PC-3 (cell line): ENCODE measurements around the gene NRSN2. TPM values are rescaled to one million over a fixed set of nuclear protein-coding genes. Genes with fewer than 3 reads are reported as not detected.

ENCODE experiments used
- ATAC-seq: fragments of 200-7000 bp; cut with Tn5 transposase; 2 replicates; pipeline ENCODE4 v1.9.1; 2020; ENCODE audit warnings: mild to moderate bottlenecking, moderate library complexity
- BruUV-seq: library from RNA; stranded (reverse); fragments of 400-500 nt; replicated peaks from 2 replicates; lab custom pipeline; 2021; lab: Mats Ljungman, UMichigan
- CTCF ChIA-PET: fragments of 300-600 bp; sonication (Branson Sonifier 250); formaldehyde crosslinking; loops from one replicate; lab custom pipeline; 2022; ENCODE audit warnings: antibody characterized with exemption; lab: Charles Lee
- POLR2A ChIA-PET: fragments of 300-600 bp; sonication (Branson Sonifier 250); formaldehyde crosslinking; loops from one replicate; lab custom pipeline; 2022; ENCODE audit warnings: antibody characterized with exemption; ENCODE audit not compliant: unreplicated experiment; lab: Charles Lee
- DNase-seq: peaks from one replicate; pipeline ENCODE4 v3.0.0-alpha.2; 2015
- H2AFZ ChIP-seq: fragments of 300-600 bp; sonication (generic); 2 replicates; pipeline ENCODE4 v1.6.0; 2016; ENCODE audit warnings: antibody characterized with exemption, low read length
- H3F3A ChIP-seq: fragments of 300-600 bp; sonication (generic); one replicate; pipeline ENCODE4 v1.6.0; 2017; ENCODE audit warnings: antibody characterized with exemption, low read length, control low read depth, mild to moderate bottlenecking; ENCODE audit not compliant: unreplicated experiment
- H3K27ac ChIP-seq: fragments of 300-600 bp; sonication (generic); 2 replicates; pipeline ENCODE4 v1.5.1; 2016; ENCODE audit warnings: mild to moderate bottlenecking, low read length
- H3K27me3 ChIP-seq: fragments of 300-600 bp; sonication (generic); 2 replicates; pipeline ENCODE4 v1.6.1; 2016; ENCODE audit warnings: low read length, mixed read lengths
- H3K36me3 ChIP-seq: fragments of 300-600 bp; sonication (generic); 2 replicates; pipeline ENCODE4 v1.6.1; 2016; ENCODE audit warnings: low read depth, mixed run types, low read length, mixed read lengths
- H3K4me1 ChIP-seq: fragments of 300-600 bp; sonication (generic); 2 replicates; pipeline ENCODE4 v1.5.1; 2016; ENCODE audit warnings: low read length; ENCODE audit not compliant: insufficient read depth
- H3K4me2 ChIP-seq: fragments of 300-600 bp; sonication (generic); 2 replicates; pipeline ENCODE4 v1.6.0; 2016; ENCODE audit warnings: low read length
- H3K4me3 ChIP-seq: fragments of 300-600 bp; sonication (generic); 2 replicates; pipeline ENCODE4 v1.5.1; 2016; ENCODE audit warnings: mild to moderate bottlenecking, low read length, mixed read lengths
- H3K79me2 ChIP-seq: fragments of 300-600 bp; sonication (generic); 2 replicates; pipeline ENCODE4 v1.6.1; 2017; ENCODE audit warnings: low read length, mixed read lengths
- H3K9ac ChIP-seq: fragments of 300-600 bp; sonication (generic); 2 replicates; pipeline ENCODE4 v1.6.0; 2016; ENCODE audit warnings: mild to moderate bottlenecking, low read length
- H3K9me2 ChIP-seq: fragments of 300-600 bp; sonication (generic); replicated peaks from 2 replicates; pipeline ENCODE4 v1.6.1; 2016; ENCODE audit warnings: mixed run types, low read length, mixed read lengths
- H3K9me3 ChIP-seq: fragments of 300-600 bp; sonication (generic); 2 replicates; pipeline ENCODE4 v1.6.1; 2016; ENCODE audit warnings: low read length, mixed read lengths
- H4K20me1 ChIP-seq: fragments of 300-600 bp; sonication (generic); 2 replicates; pipeline ENCODE4 v1.6.1; 2016; ENCODE audit warnings: low read length, mixed read lengths
- CTCF ChIP-seq: fragments of 300-600 bp; sonication (generic); conservative IDR thresholded peaks from 2 replicates; pipeline ENCODE4 v1.5.1; 2017; ENCODE audit warnings: antibody characterized with exemption, low read depth, mild to moderate bottlenecking, low read length
- EZH2 ChIP-seq: fragments of 300-600 bp; sonication (generic); IDR thresholded peaks from one replicate; pipeline ENCODE4 v1.6.1; 2017; ENCODE audit warnings: antibody characterized with exemption, mild to moderate bottlenecking, low read length; ENCODE audit not compliant: unreplicated experiment
- EZH2phosphoT487 ChIP-seq: fragments of 300-600 bp; sonication (generic); IDR thresholded peaks from 2 replicates; pipeline ENCODE4 v1.6.1; 2018; ENCODE audit warnings: mild to moderate bottlenecking, antibody characterized with exemption, low read length, borderline replicate concordance
- intact Hi-C: fragments of 100-400 bp; cut with micrococcal nuclease; formaldehyde crosslinking; loops from 2 replicates; pipeline ENCODE4 v1.9.0; 2023
- total RNA-seq: library from RNA; depleted of rRNA; stranded (reverse); fragments of >200 nt; gene quantifications from 2 replicates; pipeline ENCODE4 v1.2.3, GENCODE V29; 2014

Gene NRSN2
- total RNA-seq, 1 experiment from 2014 or later, result 50.7 TPM

DNA sequence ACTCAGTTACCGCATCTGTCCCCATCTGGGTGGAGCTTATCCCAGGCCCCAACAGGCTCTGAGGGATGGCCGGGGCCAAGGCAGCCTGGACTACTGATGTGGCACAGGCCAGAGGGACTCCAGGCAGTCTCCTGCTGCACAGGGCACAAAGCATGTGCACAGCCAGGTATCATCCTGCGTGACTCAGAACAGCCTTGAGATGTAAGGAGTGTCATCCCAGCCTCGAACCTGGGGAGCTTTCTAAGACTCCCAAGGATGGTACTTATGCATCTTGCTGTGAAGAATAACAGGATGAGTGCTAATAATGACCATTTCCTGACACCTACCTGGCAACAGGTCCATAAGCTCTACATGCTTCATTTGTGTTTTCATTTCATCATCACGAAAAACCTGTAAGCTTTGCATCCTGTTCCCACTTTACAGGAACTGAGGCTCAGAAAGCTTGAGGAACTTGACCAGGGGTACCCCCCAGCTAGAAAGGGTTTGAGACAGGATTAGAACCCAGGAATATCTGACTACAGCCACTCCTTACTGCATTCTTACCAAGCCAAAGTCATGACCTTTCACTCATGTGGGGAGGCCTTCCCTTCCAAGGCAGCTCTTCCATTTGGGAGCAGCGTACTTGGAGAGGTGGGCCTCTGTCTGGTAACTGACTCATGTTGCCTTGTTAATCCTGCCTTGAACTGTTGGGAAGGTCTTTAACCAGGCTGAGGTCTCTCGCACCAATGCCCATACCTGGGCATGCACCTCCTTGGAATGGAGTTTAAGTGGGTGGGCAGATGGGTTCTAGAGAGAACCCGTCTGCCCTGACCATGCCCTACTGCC lies 35.6 kb downstream of the NRSN2 start:
- Histone ChIP-seq H3K4me2 (peak overlapping the region; percentile 93), H2AFZ (no peak overlapping the region), H3K9me2 (no peaks in the 10 kb centered on the region), H3K4me1 (peaks cover 36% of the 10 kb centered on the region), H3K27me3 (no peaks in the 10 kb centered on the region), H3K27ac (peak overlapping the region; percentile 85), H3K4me3 (peak overlapping the region; percentile 80), H3K9ac (peak overlapping the region; percentile 57), H4K20me1 (peaks cover 22% of the 10 kb centered on the region), H3K9me3 (no peaks in the 10 kb centered on the region), H3K79me2 (peaks cover 80% of the 10 kb centered on the region), H3K36me3 (peaks cover 33% of the 10 kb centered on the region), H3F3A (no peaks in the 10 kb centered on the region)
- ChIA-PET POLR2A (interaction anchor here (0.6 to 1.3 kb wide), 4 partner anchors 8 to 25 kb away, joined by 3 to 5 read pairs (median 4); no protein-coding TSS in a partner anchor), CTCF (no interaction called here)
- intact Hi-C loops, result loop anchor here (2.0 kb wide), 1 partner anchor 18 kb away; no protein-coding TSS in a partner anchor
- TF ChIP-seq EZH2phosphoT487 (no peak), CTCF (no peak), EZH2 (no peak)
- BruUV-seq, result TSS peak; percentile 59
- DNase-seq (peak; percentile 48), ATAC-seq (peak; percentile 10)

GRCh38 chr20:383889-384288 lies 37.0 kb downstream of the NRSN2 start:
- DNase-seq (no peak), ATAC-seq (no peak)
- H2AFZ ChIP-seq, result no peak overlapping the region
- H3K79me2 ChIP-seq, result peaks cover 88% of the 10 kb centered on the region
- CTCF ChIA-PET, result no interaction called here
- peaks cover 22% of the 10 kb centered on the region for H4K20me1 ChIP-seq
- peaks cover 47% of the 10 kb centered on the region for H3K36me3 ChIP-seq
- no peaks in the 10 kb centered on the region for H3K9me2 ChIP-seq
- intact Hi-C loops, result loop anchor here (2.0 kb wide), 1 partner anchor 17 kb away; no protein-coding TSS in a partner anchor
- POLR2A ChIA-PET, result no interaction called here
- no peaks in the 10 kb centered on the region for H3K27me3 ChIP-seq
- H3K4me2 ChIP-seq, result 0 out of 2 replicates have a peak overlapping the region, but pooled peaks have one; percentile 7
- H3K9ac ChIP-seq, result no peak overlapping the region
- no peak overlapping the region for H3K27ac ChIP-seq
- H3K4me3 ChIP-seq, result no peak overlapping the region
- no TSS peak for BruUV-seq
- H3K9me3 ChIP-seq, result no peaks in the 10 kb centered on the region
- no peaks in the 10 kb centered on the region for H3F3A ChIP-seq
- TF ChIP-seq EZH2, result no peak
- TF ChIP-seq EZH2phosphoT487, result no peak
- TF ChIP-seq CTCF, result no peak
- peaks cover 24% of the 10 kb centered on the region for H3K4me1 ChIP-seq

GRCh38 chr20:384723-385122 lies 37.8 kb downstream of the NRSN2 start:
- DNase-seq (no peak), ATAC-seq (no peak)
- Histone ChIP-seq H3K9me2 (no peaks in the 10 kb centered on the region), H2AFZ (no peak overlapping the region), H3K79me2 (peaks cover 82% of the 10 kb centered on the region), H4K20me1 (peaks cover 22% of the 10 kb centered on the region), H3K4me2 (no peak overlapping the region), H3K4me3 (no peak overlapping the region), H3K9me3 (no peaks in the 10 kb centered on the region), H3K4me1 (peaks cover 19% of the 10 kb centered on the region), H3K9ac (no peak overlapping the region), H3K27me3 (no peaks in the 10 kb centered on the region), H3F3A (no peaks in the 10 kb centered on the region), H3K36me3 (peaks cover 55% of the 10 kb centered on the region), H3K27ac (no peak overlapping the region)
- CTCF ChIA-PET, result no interaction called here
- POLR2A ChIA-PET, result interaction anchor here (0.7 kb wide), 1 partner anchor 60 kb away, joined by 4 read pairs; no protein-coding TSS in a partner anchor
- BruUV-seq, result no TSS peak
- TF ChIP-seq CTCF (no peak), EZH2 (no peak), EZH2phosphoT487 (no peak)
- intact Hi-C loops, result no loop called here
